ENCODE data around the gene AQP6.
"Not testable (repeated sequence)": the region's sequence is repeated elsewhere in the genome, so short reads cannot be mapped to it uniquely, and the experiment has no call there.

Gene AQP6

DNA sequence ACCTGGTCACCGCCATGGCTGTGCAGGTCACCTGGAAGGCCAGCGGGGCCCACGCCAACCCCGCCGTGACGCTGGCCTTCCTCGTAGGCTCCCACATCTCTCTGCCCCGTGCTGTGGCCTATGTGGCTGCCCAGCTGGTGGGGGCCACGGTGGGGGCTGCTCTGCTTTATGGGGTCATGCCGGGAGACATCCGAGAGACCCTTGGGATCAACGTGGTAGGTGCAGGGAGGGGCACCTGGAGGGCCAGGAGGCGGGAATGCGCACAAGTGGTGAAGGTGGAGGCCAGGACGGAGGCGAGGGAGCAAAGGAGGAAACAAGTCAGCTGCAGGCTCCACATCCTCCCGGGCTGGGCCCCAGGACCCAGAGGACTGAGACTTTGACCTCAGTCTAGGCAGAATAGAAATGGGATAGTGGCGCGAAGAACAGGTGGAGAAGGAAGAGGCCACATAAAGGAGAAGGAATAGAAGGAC, 649 bp downstream of the AQP6 start:
- DNase-seq = no peak

GRCh38 chr12:49974231-49974675, 1.5 kb downstream of the AQP6 start:
- DNase-seq = no peak

DNA sequence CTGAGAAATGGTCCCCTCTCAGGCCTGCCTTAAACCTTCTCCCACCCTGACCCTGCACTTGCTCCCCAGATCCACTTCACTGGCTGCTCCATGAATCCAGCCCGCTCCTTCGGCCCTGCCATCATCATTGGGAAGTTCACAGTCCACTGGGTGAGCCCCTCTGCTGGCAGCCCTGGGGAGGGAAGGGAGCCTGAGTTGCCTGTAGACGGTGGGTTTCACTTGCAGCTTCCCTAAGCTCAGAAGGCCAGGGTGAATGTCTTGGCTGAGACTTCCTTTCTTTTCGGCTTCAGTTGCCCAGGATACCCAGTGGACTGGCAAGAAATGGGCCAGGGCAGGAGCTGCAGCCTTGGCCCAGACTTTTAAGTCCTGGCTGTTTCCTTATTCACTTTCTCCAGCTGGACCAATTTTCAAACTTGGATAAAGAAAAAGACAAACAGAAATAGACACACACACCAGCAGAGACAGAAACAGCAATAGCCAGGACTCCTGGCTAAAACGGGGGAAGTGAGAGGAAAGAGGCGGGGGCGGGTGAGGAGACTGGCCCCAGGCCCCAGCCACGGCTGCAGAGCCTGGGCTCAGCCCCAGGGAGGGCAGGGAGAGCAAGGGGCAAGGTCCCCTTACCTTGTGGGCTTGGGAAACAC, 2.0 kb downstream of the AQP6 start:
- DNase-seq = no peak

- DNase-seq = no peak
These were observed 2.6 kb downstream of the AQP6 start for GRCh38 chr12:49975318-49975761.

- no peak for DNase-seq
These were observed 3.8 kb downstream of the AQP6 start for GRCh38 chr12:49976557-49976956.

GRCh38 chr12:49978125-49978524, 5.4 kb downstream of the AQP6 start:
- DNase-seq = no peak

- no peak for DNase-seq
These were observed 6.4 kb downstream of the AQP6 start for GRCh38 chr12:49979016-49979586.

GRCh38 chr12:49979791-49980190, 7.0 kb downstream of the AQP6 start:
- DNase-seq = no peak

DNA sequence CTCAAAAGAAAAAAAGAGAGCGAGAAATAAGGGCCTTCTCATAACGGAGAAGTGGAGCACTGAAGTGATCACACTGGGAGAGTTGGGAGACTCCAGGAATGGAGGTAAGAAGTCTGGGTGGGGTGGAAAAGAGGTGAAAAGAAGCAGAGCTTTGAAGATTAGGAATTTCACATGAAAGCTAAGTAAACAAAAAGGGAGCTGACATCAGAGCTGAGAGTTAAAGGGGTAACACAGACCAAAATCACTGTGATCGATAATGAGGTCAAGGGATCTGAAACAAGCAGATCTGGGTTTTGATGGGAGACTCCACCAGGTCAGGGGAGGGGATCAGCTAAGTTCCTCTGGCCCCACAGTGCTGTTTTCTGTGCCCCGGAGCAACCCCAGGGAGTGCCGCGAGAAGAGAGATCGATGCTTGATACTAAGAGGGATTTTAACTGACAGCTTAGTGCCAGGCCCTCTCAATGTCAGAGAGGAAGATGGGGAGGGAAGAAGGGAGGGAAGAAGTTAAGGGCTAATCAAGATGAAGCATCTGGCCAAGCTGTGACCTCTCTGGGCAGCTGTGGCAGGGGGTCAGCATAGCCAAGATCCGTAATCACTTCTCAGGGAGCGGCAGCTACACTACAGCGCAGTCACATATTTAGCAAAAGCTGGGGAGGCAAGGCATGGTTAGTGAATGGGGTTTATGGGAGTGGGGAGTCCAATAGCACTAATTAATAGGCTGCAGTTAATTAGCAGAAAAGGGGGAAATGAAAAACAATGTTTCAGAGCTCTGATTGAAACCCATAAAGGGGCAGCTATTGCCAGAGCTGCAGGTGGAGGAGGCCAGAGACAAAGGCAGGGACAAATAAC, 8.0 kb downstream of the AQP6 start:
- DNase-seq = no peak

DNA sequence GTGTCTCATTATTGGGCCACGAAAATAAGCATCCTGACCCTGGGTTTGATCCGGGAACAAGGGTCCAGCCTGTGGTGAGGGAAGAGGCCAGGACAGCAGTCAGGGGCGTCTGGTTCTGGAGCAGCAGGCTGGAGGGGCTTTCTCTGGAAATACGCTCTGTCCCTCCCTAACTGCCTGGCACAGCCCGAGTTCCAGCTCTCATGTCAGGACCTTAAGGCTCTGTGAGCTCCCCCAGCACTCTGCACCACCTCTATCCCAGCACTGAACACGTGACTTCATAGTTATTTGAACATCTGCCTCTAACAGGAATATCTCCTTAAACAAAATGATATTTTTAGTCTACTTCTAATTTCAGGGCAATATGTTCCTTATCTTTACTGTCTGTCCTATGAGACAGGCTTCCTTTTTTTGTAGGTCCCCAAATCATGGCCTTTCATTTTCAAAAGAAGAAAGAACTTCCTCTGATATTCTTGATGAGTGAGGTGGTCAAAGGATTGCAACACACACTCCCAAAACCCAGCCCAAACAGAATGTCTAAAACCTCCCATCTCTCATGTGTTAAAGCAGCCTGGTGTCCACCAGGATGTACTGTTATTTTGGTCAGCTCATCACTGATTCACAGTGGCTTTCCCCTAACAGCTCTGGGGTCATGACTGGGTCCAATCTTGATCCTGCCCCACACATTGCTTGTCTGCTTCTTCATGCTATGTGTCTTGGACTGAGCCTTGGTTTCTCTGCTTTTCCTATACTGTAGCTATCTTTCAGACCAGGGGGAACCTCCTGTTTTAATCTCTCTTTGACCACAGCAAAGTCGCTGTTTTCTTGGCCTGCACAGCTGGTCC, 9.7 kb downstream of the AQP6 start:
- no peak for DNase-seq

- no peak for DNase-seq
These were observed 11.1 kb downstream of the AQP6 start for GRCh38 chr12:49983892-49984291.

GRCh38 chr12:49984476-49985359, 12.0 kb downstream of the AQP6 start:
- DNase-seq = no peak

DNA sequence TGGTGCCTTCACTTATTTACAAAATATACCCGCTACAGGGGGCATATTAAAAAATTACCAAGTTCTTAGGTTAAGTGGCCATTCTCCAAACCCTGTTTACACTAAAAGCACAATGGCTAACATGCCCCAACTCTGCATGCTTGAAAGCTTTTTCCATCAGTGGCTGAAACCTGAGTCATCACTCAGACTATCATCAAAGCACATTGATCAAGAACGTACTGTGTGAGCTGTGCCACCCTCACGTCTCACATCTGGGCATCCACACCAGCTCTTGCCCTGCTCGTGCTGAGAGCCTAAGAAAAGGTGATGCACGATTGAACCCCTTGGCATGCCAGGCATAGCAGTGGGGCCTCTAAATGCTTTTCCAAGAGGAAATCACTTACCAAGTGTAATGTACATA, 13.2 kb downstream of the AQP6 start:
- DNase-seq = no peak

- not testable (repeated sequence) for DNase-seq
These were observed 13.7 kb downstream of the AQP6 start for GRCh38 chr12:49986476-49986875.

DNA sequence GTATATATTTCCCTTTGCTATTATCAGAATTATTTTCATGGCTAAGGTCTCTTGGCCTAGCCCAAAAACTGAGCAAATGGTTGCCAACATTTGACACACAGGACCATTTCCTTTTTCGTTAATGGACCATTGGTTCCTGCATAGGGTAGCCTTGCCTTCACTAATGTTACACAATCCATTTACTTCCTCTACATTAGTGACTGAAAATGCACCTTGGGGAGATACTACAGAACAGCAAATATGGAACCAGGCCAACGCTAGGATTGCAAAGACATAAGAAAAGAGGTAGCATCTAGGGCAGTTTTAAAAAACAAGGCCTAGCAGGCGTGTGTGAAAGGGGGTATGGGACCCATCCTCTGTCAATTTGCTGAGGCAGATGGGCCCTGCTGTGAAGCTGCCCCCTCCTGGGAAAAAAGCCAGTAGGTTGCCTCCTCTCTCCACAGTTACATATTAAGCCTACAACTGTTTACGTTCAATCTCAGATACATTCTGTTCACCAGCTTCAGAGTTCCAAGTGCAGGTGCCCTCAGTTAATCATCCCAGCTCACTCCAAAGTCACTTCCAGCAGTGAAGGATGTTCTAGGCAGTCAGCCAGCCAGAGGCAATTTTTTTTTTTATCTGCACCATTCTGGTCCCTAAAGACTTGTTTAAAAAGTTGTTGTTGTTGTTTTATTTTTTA, 15.0 kb downstream of the AQP6 start:
- no peak for DNase-seq

- not testable (repeated sequence) for DNase-seq
These were observed 16.7 kb downstream of the AQP6 start for GRCh38 chr12:49989400-49989799.

DNA sequence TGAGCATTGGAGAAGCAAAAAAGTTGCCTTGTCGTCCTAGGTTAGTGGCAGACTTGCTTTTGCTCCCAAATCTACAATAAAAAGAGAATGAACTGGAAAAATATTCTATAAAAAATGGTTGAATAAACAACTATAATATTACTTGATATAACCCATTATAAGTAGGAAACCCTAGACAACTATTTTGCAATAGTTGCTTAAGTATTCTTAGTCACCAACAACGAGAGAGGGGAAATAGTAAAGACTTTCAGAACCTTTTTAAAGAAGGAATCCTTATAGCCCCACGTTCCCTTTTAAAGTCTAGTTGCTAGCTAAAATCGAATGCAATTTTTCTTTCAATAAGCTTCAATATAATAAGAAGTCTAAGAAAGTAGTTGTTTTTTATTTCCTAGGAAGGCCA, 17.5 kb downstream of the AQP6 start:
- no peak for DNase-seq

GRCh38 chr12:49998453-49998852, 25.7 kb downstream of the AQP6 start:
- DNase-seq = no peak

DNA sequence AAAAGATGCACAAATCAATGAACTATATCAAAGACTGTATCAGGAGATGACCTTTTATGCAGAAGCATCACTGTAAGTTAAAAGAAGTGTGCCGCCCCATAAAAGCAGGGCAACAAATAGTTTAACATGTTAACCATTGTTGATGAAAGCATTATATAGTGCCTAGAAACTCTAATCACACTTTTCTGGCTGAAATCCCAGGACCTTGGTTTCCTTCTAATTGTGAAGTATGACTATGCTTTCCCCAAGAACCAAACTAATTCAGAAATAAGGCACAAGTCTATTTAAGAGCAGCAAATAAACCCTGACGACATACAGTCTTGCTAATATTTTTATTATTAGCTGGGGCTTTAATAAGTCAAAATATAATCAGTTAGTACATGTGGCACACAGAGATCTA, 30.8 kb downstream of the AQP6 start:
- DNase-seq = no peak

DNA sequence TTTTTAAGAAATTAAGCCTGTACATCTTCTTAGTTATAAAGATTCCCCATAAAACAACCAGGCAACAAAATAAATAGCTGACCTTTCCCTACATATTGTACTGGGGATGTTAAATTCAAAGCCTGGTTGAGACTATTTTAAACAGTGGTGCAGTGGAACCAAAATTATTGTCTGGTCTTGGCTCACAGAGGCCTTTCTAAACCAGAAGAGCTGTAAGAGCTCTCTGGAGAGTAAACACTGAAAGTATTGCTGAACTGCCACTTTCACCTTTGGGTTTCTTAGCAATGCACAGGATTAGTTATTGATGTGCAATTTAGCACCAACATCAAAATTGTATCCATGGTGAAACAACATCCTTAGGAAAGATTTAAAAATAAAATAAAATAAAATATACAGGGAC, 31.9 kb downstream of the AQP6 start:
- no peak for DNase-seq

DNA sequence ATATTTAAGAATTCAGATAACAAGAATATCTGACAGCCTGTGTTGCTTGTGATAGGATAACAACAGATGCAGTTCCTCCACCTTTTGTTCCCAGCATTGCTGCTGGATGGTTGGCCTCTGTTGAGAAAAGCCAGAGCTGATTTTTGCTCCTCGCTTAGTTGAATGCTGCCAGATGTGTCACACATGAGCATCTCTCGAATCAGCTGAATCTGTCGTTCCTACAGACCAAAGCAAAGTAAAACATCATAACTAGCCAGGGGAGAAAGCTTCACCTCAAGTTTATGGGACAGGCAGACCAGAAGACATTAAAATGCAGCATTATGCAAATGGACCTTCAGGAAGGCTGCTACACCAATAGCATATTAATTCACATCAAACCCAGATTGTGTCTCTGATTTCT, 32.4 kb downstream of the AQP6 start:
- DNase-seq = no peak
